Neural cell (in vitro differentiated cells): ENCODE data around the gene ACOD1. TPM values are rescaled to one million over a fixed set of nuclear protein-coding genes. Genes with fewer than 3 reads are reported as not detected.

Experiments used
- H2AFZ ChIP-seq: fragments of 200-600, 300-800 bp; sonication (generic), shearing (Covaris generic); 2 replicates; pipeline ENCODE4 v1.6.0; 2014; ENCODE audit warnings: low read depth, mild to moderate bottlenecking, antibody characterized with exemption, low read length, moderate library complexity
- H3F3A ChIP-seq: fragments of 200-600 bp; shearing (Covaris generic); 2 replicates; pipeline ENCODE4 v1.6.1; 2016; ENCODE audit warnings: mild to moderate bottlenecking, moderate library complexity, mixed read lengths, antibody characterized with exemption, low read length; ENCODE audit not compliant: insufficient read depth, poor library complexity, severe bottlenecking
- H3K27ac ChIP-seq: fragments of 200-600, 300-800 bp; sonication (generic), shearing (Covaris generic); 2 replicates; pipeline ENCODE4 v1.5.1; 2014; ENCODE audit warnings: mild to moderate bottlenecking, low read length, moderate library complexity
- H3K27me3 ChIP-seq: fragments of 300-800, 200-600 bp; sonication (generic), shearing (Covaris generic); 2 replicates; pipeline ENCODE4 v1.6.0; 2014; ENCODE audit warnings: mild to moderate bottlenecking, low read depth, low read length, moderate library complexity; ENCODE audit not compliant: insufficient read depth
- H3K36me3 ChIP-seq: fragments of 300-800, 200-600 bp; sonication (generic), shearing (Covaris generic); 2 replicates; pipeline ENCODE4 v1.5.1; 2014; ENCODE audit warnings: mild to moderate bottlenecking, antibody characterized with exemption, low read length, moderate library complexity; ENCODE audit not compliant: insufficient read depth
- H3K4me2 ChIP-seq: fragments of 300-800, 200-600 bp; sonication (generic), shearing (Covaris generic); 2 replicates; pipeline ENCODE4 v1.6.0; 2014; ENCODE audit warnings: mild to moderate bottlenecking, low read length
- H3K4me3 ChIP-seq: fragments of 300-800, 200-600 bp; sonication (generic), shearing (Covaris generic); 2 replicates; pipeline ENCODE4 v1.5.1; 2014; ENCODE audit warnings: mild to moderate bottlenecking, low read length, moderate library complexity
- H3K79me2 ChIP-seq: fragments of 200-600 bp; shearing (Covaris generic); replicated peaks from 2 replicates; pipeline ENCODE4 v1.6.0; 2014; ENCODE audit warnings: mild to moderate bottlenecking, low read length, moderate library complexity; ENCODE audit not compliant: insufficient read depth
- H3K9ac ChIP-seq: fragments of 300-800, 200-600 bp; sonication (generic), shearing (Covaris generic); 2 replicates; pipeline ENCODE4 v1.6.1; 2016; ENCODE audit warnings: mild to moderate bottlenecking, low read length, mixed read lengths
- H3K9me2 ChIP-seq: fragments of 200-600 bp; shearing (Covaris generic); 2 replicates; pipeline ENCODE4 v1.6.1; 2016; ENCODE audit warnings: mild to moderate bottlenecking, low read length, mixed read lengths; ENCODE audit not compliant: insufficient read depth
- H3K9me3 ChIP-seq: fragments of 200-600, 300-800 bp; sonication (generic), shearing (Covaris generic); 2 replicates; pipeline ENCODE4 v1.6.1; 2016; ENCODE audit warnings: mild to moderate bottlenecking, mixed run types, low read length, moderate library complexity, mixed read lengths
- H4K20me1 ChIP-seq: fragments of 200-600 bp; shearing (Covaris generic); 2 replicates; pipeline ENCODE4 v1.6.1; 2016; ENCODE audit warnings: mild to moderate bottlenecking, mixed run types; ENCODE audit not compliant: insufficient read depth
- CTCF ChIP-seq: fragments of 450-650 bp; IDR thresholded peaks from 2 replicates; pipeline ENCODE4 v1.5.1; 2014; ENCODE audit warnings: antibody characterized with exemption, mild to moderate bottlenecking, moderate library complexity; ENCODE audit not compliant: poor library complexity, severe bottlenecking
- EP300 ChIP-seq: fragments of 450-650 bp; conservative IDR thresholded peaks from 2 replicates; pipeline ENCODE4 v1.6.1; 2014; ENCODE audit warnings: antibody characterized with exemption, mild to moderate bottlenecking, moderate library complexity; ENCODE audit not compliant: poor library complexity, severe bottlenecking
- EZH2 ChIP-seq: fragments of 200-600, 300-800 bp; shearing (Covaris generic), sonication (generic); IDR thresholded peaks from 2 replicates; pipeline ENCODE4 v1.6.1; 2014; ENCODE audit warnings: antibody characterized with exemption, low read length, borderline replicate concordance, mild to moderate bottlenecking; ENCODE audit not compliant: insufficient read depth, poor library complexity, severe bottlenecking
- MXI1 ChIP-seq: fragments of 450-650 bp; conservative IDR thresholded peaks from 2 replicates; pipeline ENCODE4 v1.6.1; 2014; ENCODE audit warnings: antibody characterized with exemption, mild to moderate bottlenecking; ENCODE audit not compliant: poor library complexity, severe bottlenecking
- POLR2AphosphoS5 ChIP-seq: IDR thresholded peaks from 2 replicates; pipeline ENCODE4 v1.6.1; 2012
- RAD21 ChIP-seq: fragments of 450-650 bp; conservative IDR thresholded peaks from 2 replicates; pipeline ENCODE4 v1.6.1; 2014; ENCODE audit warnings: antibody characterized with exemption, mild to moderate bottlenecking, moderate library complexity
- REST ChIP-seq: IDR thresholded peaks from 2 replicates; pipeline ENCODE4 v1.6.1; 2012; ENCODE audit warnings: borderline replicate concordance
- SMC3 ChIP-seq: fragments of 450-650 bp; conservative IDR thresholded peaks from 2 replicates; pipeline ENCODE4 v1.6.1; 2014; ENCODE audit warnings: antibody characterized with exemption, mild to moderate bottlenecking, moderate library complexity; ENCODE audit not compliant: poor library complexity
- TAF1 ChIP-seq: IDR thresholded peaks from 2 replicates; pipeline ENCODE4 v1.6.1; 2012; ENCODE audit warnings: low read depth
- polyA plus RNA-seq: library from polyadenylated mRNA; depleted of rRNA; stranded (reverse); fragments of >200 nt; gene quantifications from 2 replicates; pipeline ENCODE4 v1.2.3, GENCODE V29; 2014

The ACOD1 gene
- polyA plus RNA-seq, 1 donor from 2014 or later, result not detected

GRCh38 chr13:77001540-77001939 lies 53.2 kb downstream of the ACOD1 start:
- Histone ChIP-seq H3K27ac (no peak overlapping the region), H3K9me2 (no peaks in the 10 kb centered on the region), H3F3A (no peaks in the 10 kb centered on the region), H3K4me3 (no peak overlapping the region), H2AFZ (no peak overlapping the region), H4K20me1 (no peaks in the 10 kb centered on the region), H3K9me3 (no peaks in the 10 kb centered on the region), H3K4me2 (no peak overlapping the region), H3K27me3 (no peaks in the 10 kb centered on the region), H3K36me3 (no peaks in the 10 kb centered on the region), H3K9ac (no peak overlapping the region), H3K79me2 (peaks cover 9% of the 10 kb centered on the region)
- TF ChIP-seq SMC3, result no peak
- TF ChIP-seq CTCF, result no peak
- TF ChIP-seq REST, result no peak
- no peak for TF ChIP-seq TAF1
- TF ChIP-seq EP300, result no peak
- no peak for TF ChIP-seq EZH2
- TF ChIP-seq RAD21, result no peak
- TF ChIP-seq POLR2AphosphoS5, result no peak

DNA sequence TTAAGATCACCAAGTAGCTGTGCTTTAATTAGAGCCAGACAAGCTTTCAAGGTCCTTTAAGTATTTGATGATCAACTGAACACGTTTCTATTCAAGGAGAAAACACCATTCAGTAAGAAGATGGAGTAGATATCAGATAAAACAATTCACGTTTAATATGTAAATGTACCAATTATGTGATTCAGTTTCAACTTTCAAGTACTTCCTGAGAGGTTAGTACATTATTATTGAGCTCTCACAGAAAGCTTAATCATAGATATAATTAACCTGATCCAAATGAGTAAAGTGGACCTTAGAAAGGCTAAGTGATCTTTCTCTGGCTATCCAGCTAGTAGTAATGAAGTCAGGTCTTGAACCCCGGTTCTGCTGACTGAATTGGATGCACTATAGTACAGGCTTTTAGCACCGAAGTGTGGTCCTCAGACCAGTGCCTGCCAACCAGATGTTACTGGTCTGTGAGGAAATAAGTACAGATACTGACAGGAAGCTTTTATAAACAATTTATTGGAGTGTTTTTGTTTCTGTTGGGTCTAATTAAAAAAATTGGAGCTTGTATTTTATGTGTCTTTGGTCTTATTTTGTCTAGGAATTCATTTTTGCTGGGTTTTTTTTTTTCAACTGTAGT lies 53.8 kb downstream of the ACOD1 start:
- Histone ChIP-seq H3K36me3 (peaks cover under 1% of the 10 kb centered on the region), H3K79me2 (peaks cover 9% of the 10 kb centered on the region), H3K27me3 (no peaks in the 10 kb centered on the region), H2AFZ (no peak overlapping the region), H3K27ac (no peak overlapping the region), H3K9ac (no peak overlapping the region), H3F3A (no peaks in the 10 kb centered on the region), H3K9me3 (no peaks in the 10 kb centered on the region), H3K9me2 (no peaks in the 10 kb centered on the region), H3K4me2 (no peak overlapping the region), H3K4me3 (no peak overlapping the region), H4K20me1 (no peaks in the 10 kb centered on the region)
- TF ChIP-seq SMC3, result no peak
- TF ChIP-seq EP300, result no peak
- no peak for TF ChIP-seq MXI1
- no peak for TF ChIP-seq POLR2AphosphoS5
- TF ChIP-seq REST, result no peak
- TF ChIP-seq EZH2, result no peak
- TF ChIP-seq CTCF, result no peak
- no peak for TF ChIP-seq TAF1
- TF ChIP-seq RAD21, result no peak
